HepG2 (cell line): ENCODE results near the gene CTF1. TPM values are rescaled to one million over a fixed set of nuclear protein-coding genes. Genes with fewer than 3 reads are reported as not detected.
A peak's percentile ranks its signal among the peaks of the same experiment; 100 is the strongest.

Source experiments
- ATF4 ChIP-seq, 2 experiments: fragments of 450-650 bp in 1 of 2; sonication (generic) in 1 of 2; formaldehyde crosslinking; IDR thresholded peaks; 2 replicates each; pipeline versions ENCODE4 v1.5.0 to v1.8.0; 2020 to 2022; ENCODE audit warnings: mild to moderate bottlenecking in 1 of 2, missing genetic modification reagents in 1 of 2
- EED ChIP-seq: sonication (generic); formaldehyde crosslinking; IDR thresholded peaks from 2 replicates; pipeline ENCODE4 v1.5.0; 2020; ENCODE audit warnings: mild to moderate bottlenecking, missing genetic modification reagents
- HNF4A ChIP-seq: sonication (generic); formaldehyde crosslinking; IDR thresholded peaks from 2 replicates; pipeline ENCODE4 v1.4.0; 2020; ENCODE audit warnings: missing genetic modification reagents
- MBNL3 ChIP-seq: fragments of 250-450 bp; sonication (Bioruptor Pico); conservative IDR thresholded peaks from 2 replicates; pipeline ENCODE4 v1.8.0; 2022; ENCODE audit warnings: mild to moderate bottlenecking, inconsistent platforms
- MYNN ChIP-seq: sonication (generic); formaldehyde crosslinking; IDR thresholded peaks from 2 replicates; pipeline ENCODE4 v1.4.0; 2020; ENCODE audit warnings: mild to moderate bottlenecking, low read depth, missing genetic modification reagents
- PHF8 ChIP-seq: sonication (generic); formaldehyde crosslinking; IDR thresholded peaks from 2 replicates; pipeline ENCODE4 v1.5.0; 2020; ENCODE audit warnings: missing genetic modification reagents
- POGZ ChIP-seq: sonication (generic); formaldehyde crosslinking; IDR thresholded peaks from 2 replicates; pipeline ENCODE4 v1.4.0; 2020; ENCODE audit warnings: mild to moderate bottlenecking, missing genetic modification reagents
- SRSF4 ChIP-seq: fragments of 200-400 bp; formaldehyde crosslinking; IDR thresholded peaks from one replicate; pipeline ENCODE4 v1.6.1; 2018; ENCODE audit warnings: mild to moderate bottlenecking, low read depth, low read length, moderate library complexity; ENCODE audit not compliant: poor library complexity, severe bottlenecking
- ZFP41 ChIP-seq: sonication (generic); formaldehyde crosslinking; IDR thresholded peaks from 2 replicates; pipeline ENCODE4 v1.4.0; 2020; ENCODE audit warnings: mild to moderate bottlenecking, missing genetic modification reagents, borderline replicate concordance
- ZMYM3 ChIP-seq: sonication (generic); formaldehyde crosslinking; IDR thresholded peaks from 2 replicates; pipeline ENCODE4 v1.5.1; 2020; ENCODE audit warnings: mild to moderate bottlenecking, missing genetic modification reagents
- ZNF572 ChIP-seq: sonication (generic); formaldehyde crosslinking; IDR thresholded peaks from 2 replicates; pipeline ENCODE4 v1.5.1; 2020; ENCODE audit warnings: mild to moderate bottlenecking, missing genetic modification reagents
- ZSCAN20 ChIP-seq: sonication (generic); formaldehyde crosslinking; IDR thresholded peaks from 2 replicates; pipeline ENCODE4 v1.4.0; 2020; ENCODE audit warnings: missing genetic modification reagents, mild to moderate bottlenecking, borderline replicate concordance
- polyA plus RNA-seq, 8 experiments: library from polyadenylated mRNA; depleted of rRNA in 3 of 8; stranded (reverse) in 7 of 8; unstranded in 1 of 8; fragments of >200 nt; fragmentation: Illumina TruSeq in 4 of 8; extraction: Trizol in 4 of 8; gene quantifications; 2 replicates each; pipeline versions ENCODE4 v1.2.1 to v1.2.3, GENCODE V29; 2011 to 2016; ENCODE audit warnings: low read depth in 4 of 8, missing spikeins in 1 of 8, mixed read lengths in 1 of 8; ENCODE audit not compliant: insufficient read depth in 1 of 8
- total RNA-seq, 5 experiments: library from RNA; depleted of rRNA; stranded (reverse); fragments of >200 nt; fragmentation: Illumina TruSeq; extraction: Trizol; gene quantifications; 2 replicates each; pipeline ENCODE4 v1.2.3, GENCODE V29; 2016; ENCODE audit warnings: low read depth in 1 of 5
- TF ChIP-seq, protein P1 (sequence below): sonication (generic); formaldehyde crosslinking; IDR thresholded peaks from 2 replicates; pipeline ENCODE4 v1.5.0; 2020; ENCODE audit warnings: mild to moderate bottlenecking, missing genetic modification reagents, moderate library complexity
- TF ChIP-seq, protein P2 (sequence below), 2 experiments: IDR thresholded peaks; 2 replicates each; pipeline ENCODE4 v1.6.1; 2011 to 2012; ENCODE audit warnings: low read length in 2 of 2, borderline replicate concordance in 1 of 2, low read depth in 1 of 2, mild to moderate bottlenecking in 1 of 2, moderate library complexity in 1 of 2
- TF ChIP-seq, protein P3 (sequence below): sonication (generic); formaldehyde crosslinking; IDR thresholded peaks from 2 replicates; pipeline ENCODE4 v1.4.0; 2020; ENCODE audit warnings: missing genetic modification reagents, borderline replicate concordance
- TF ChIP-seq, protein P4 (sequence below): sonication (generic); formaldehyde crosslinking; conservative IDR thresholded peaks from 2 replicates; pipeline ENCODE4 v1.8.0; 2022; ENCODE audit warnings: low read depth, missing genetic modification reagents

The CTF1 gene
- total and polyA plus RNA-seq, 2 of the 13 experiments (the other 11 are each of a cell fraction or from before 2014, with no cell fraction given) = 0.13 to 1.8 TPM

DNA sequence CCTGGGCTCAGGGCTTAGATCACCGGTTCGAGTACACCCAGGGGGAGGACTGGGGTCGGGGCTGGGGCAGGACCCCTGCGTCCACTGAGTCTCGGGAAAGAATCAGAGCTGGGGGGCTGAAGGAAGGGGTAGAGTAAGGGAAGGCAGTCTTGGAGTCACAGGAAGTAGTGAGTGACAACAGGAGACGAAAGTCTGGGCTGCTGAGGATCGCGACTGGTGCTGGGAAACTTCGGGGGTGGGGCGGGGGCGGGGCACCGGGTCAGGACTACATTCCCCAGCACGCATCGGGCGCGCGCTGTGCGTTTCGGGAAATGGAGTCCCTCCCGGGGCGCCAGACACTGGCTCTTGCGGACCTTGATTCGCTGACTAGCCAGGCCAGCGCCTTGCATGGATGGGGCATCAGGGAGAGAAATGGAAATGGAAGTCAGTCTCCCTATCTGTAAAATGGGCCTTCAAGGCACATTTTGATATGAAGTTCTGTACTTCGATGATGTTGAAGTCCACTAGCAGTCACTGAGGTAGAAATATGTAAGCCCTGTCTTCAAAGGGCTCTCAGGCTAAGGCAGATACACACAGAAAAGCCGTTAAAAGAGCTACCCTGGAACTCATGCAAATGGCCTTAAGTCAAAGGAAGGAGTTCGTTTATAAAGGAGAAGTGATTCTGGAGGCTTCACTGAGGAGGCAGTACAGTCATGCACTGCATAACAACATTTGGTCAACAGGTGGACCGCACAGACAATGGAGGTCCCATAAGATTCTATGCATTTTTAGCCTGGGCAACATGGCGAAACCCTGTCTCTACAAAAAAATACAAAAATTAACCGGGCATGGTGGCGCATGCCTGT is 697 bp downstream of the CTF1 start (continued):
- TF ChIP-seq MBNL3 (CRISPR knock-in tag) (no peak), PHF8 (no peak; the same call in 1 of the 2 replicates), POGZ (CRISPR knock-in tag) (peak; percentile 41; the same call in 1 of the 2 replicates), EED (CRISPR knock-in tag) (no peak), HNF4A (CRISPR knock-in tag) (peak; percentile 19; the same call in 1 of the 2 replicates), ZNF572 (CRISPR knock-in tag) (no peak), ZSCAN20 (CRISPR knock-in tag) (no peak), ZFP41 (no peak), ZMYM3 (CRISPR knock-in tag) (peak; percentile 96), SRSF4 (no peak), ATF4 (CRISPR knock-in tag; IDR thresholded peaks at IDR 0.05) (no peak), MYNN (CRISPR knock-in tag) (0 out of 2 replicates have a peak, but pooled peaks have one; percentile 0)
- TF ChIP-seq, protein P1, sequence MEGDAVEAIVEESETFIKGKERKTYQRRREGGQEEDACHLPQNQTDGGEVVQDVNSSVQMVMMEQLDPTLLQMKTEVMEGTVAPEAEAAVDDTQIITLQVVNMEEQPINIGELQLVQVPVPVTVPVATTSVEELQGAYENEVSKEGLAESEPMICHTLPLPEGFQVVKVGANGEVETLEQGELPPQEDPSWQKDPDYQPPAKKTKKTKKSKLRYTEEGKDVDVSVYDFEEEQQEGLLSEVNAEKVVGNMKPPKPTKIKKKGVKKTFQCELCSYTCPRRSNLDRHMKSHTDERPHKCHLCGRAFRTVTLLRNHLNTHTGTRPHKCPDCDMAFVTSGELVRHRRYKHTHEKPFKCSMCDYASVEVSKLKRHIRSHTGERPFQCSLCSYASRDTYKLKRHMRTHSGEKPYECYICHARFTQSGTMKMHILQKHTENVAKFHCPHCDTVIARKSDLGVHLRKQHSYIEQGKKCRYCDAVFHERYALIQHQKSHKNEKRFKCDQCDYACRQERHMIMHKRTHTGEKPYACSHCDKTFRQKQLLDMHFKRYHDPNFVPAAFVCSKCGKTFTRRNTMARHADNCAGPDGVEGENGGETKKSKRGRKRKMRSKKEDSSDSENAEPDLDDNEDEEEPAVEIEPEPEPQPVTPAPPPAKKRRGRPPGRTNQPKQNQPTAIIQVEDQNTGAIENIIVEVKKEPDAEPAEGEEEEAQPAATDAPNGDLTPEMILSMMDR (CRISPR knock-in tag) = no peak
- TF ChIP-seq, protein P2, sequence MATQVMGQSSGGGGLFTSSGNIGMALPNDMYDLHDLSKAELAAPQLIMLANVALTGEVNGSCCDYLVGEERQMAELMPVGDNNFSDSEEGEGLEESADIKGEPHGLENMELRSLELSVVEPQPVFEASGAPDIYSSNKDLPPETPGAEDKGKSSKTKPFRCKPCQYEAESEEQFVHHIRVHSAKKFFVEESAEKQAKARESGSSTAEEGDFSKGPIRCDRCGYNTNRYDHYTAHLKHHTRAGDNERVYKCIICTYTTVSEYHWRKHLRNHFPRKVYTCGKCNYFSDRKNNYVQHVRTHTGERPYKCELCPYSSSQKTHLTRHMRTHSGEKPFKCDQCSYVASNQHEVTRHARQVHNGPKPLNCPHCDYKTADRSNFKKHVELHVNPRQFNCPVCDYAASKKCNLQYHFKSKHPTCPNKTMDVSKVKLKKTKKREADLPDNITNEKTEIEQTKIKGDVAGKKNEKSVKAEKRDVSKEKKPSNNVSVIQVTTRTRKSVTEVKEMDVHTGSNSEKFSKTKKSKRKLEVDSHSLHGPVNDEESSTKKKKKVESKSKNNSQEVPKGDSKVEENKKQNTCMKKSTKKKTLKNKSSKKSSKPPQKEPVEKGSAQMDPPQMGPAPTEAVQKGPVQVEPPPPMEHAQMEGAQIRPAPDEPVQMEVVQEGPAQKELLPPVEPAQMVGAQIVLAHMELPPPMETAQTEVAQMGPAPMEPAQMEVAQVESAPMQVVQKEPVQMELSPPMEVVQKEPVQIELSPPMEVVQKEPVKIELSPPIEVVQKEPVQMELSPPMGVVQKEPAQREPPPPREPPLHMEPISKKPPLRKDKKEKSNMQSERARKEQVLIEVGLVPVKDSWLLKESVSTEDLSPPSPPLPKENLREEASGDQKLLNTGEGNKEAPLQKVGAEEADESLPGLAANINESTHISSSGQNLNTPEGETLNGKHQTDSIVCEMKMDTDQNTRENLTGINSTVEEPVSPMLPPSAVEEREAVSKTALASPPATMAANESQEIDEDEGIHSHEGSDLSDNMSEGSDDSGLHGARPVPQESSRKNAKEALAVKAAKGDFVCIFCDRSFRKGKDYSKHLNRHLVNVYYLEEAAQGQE (IDR thresholded peaks at IDR 0.05; ENCODE audit: borderline replicate concordance in 1 of 2, low read depth in 1 of 2, low read length in 2 of 2) = no peak
- TF ChIP-seq, protein P3, sequence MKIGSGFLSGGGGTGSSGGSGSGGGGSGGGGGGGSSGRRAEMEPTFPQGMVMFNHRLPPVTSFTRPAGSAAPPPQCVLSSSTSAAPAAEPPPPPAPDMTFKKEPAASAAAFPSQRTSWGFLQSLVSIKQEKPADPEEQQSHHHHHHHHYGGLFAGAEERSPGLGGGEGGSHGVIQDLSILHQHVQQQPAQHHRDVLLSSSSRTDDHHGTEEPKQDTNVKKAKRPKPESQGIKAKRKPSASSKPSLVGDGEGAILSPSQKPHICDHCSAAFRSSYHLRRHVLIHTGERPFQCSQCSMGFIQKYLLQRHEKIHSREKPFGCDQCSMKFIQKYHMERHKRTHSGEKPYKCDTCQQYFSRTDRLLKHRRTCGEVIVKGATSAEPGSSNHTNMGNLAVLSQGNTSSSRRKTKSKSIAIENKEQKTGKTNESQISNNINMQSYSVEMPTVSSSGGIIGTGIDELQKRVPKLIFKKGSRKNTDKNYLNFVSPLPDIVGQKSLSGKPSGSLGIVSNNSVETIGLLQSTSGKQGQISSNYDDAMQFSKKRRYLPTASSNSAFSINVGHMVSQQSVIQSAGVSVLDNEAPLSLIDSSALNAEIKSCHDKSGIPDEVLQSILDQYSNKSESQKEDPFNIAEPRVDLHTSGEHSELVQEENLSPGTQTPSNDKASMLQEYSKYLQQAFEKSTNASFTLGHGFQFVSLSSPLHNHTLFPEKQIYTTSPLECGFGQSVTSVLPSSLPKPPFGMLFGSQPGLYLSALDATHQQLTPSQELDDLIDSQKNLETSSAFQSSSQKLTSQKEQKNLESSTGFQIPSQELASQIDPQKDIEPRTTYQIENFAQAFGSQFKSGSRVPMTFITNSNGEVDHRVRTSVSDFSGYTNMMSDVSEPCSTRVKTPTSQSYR (CRISPR knock-in tag) = peak; percentile 24; the same call in 1 of the 2 replicates
- TF ChIP-seq, protein P4, sequence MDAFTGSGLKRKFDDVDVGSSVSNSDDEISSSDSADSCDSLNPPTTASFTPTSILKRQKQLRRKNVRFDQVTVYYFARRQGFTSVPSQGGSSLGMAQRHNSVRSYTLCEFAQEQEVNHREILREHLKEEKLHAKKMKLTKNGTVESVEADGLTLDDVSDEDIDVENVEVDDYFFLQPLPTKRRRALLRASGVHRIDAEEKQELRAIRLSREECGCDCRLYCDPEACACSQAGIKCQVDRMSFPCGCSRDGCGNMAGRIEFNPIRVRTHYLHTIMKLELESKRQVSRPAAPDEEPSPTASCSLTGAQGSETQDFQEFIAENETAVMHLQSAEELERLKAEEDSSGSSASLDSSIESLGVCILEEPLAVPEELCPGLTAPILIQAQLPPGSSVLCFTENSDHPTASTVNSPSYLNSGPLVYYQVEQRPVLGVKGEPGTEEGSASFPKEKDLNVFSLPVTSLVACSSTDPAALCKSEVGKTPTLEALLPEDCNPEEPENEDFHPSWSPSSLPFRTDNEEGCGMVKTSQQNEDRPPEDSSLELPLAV (CRISPR knock-in tag) = no peak
